CD4-positive, CD25-positive, alpha-beta regulatory T cell (primary cell): ENCODE results near the gene CTPS2. TPM values are rescaled to one million over a fixed set of nuclear protein-coding genes. Genes with fewer than 3 reads are reported as not detected.
A peak's percentile ranks its signal among the peaks of the same experiment; 100 is the strongest.

Experiments
- ATAC-seq, 2 donors: fragments of 150-1000 bp; cut with Tn5 transposase; one replicate each; pipeline ENCODE4 v1.10.0; 2021; ENCODE audit warnings: low read depth in 2 of 2, moderate number of reproducible peaks in 2 of 2, moderate library complexity in 1 of 2
- DNase-seq, 3 donors: peaks; one replicate each; pipeline versions ENCODE4 v3.0.0 to v3.0.0-alpha.2; 2012 to 2022; ENCODE audit warnings: mixed read lengths in 1 of 3
- H3K27ac ChIP-seq: one replicate; pipeline ENCODE4 v1.7.0; 2013; ENCODE audit warnings: mild to moderate bottlenecking, low read length; ENCODE audit not compliant: insufficient read depth, poor library complexity, severe bottlenecking
- H3K27me3 ChIP-seq: one replicate; pipeline ENCODE4 v1.7.0; 2013; ENCODE audit warnings: low read length; ENCODE audit not compliant: control insufficient read depth, insufficient read depth
- H3K36me3 ChIP-seq: one replicate; pipeline ENCODE4 v1.7.0; 2013; ENCODE audit warnings: mild to moderate bottlenecking, low read length, moderate library complexity; ENCODE audit not compliant: control insufficient read depth, insufficient read depth
- H3K4me1 ChIP-seq: 2 replicates; pipeline ENCODE4 v1.7.0; 2013; ENCODE audit warnings: mild to moderate bottlenecking, low read length; ENCODE audit not compliant: insufficient read depth, control insufficient read depth, poor library complexity, severe bottlenecking
- H3K4me3 ChIP-seq: one replicate; pipeline ENCODE4 v1.7.0; 2013; ENCODE audit warnings: low read depth, mild to moderate bottlenecking, low read length, moderate library complexity
- H3K9me3 ChIP-seq, 2 experiments: 1 replicate in 1 of 2; 2 replicates in 1 of 2; pipeline ENCODE4 v1.7.0; 2013; ENCODE audit warnings: low read length in 2 of 2, mild to moderate bottlenecking in 1 of 2, moderate library complexity in 1 of 2; ENCODE audit not compliant: control insufficient read depth in 2 of 2
- H3K27ac Mint-ChIP-seq, 3 donors: one replicate each; pipeline ENCODE4 v1.8.0; 2020 to 2022; ENCODE audit warnings: mild to moderate bottlenecking in 3 of 3, mixed read lengths in 3 of 3, moderate library complexity in 2 of 3
- H3K27me3 Mint-ChIP-seq: one replicate; pipeline ENCODE4 v1.8.0; 2022; ENCODE audit warnings: mild to moderate bottlenecking, mixed read lengths
- H3K36me3 Mint-ChIP-seq: one replicate; pipeline ENCODE4 v1.8.0; 2020; ENCODE audit warnings: mixed read lengths
- H3K4me1 Mint-ChIP-seq, 4 donors: one replicate each; pipeline ENCODE4 v1.8.0; 2020 to 2022; ENCODE audit warnings: mixed read lengths in 4 of 4, mild to moderate bottlenecking in 1 of 4
- H3K4me3 Mint-ChIP-seq, 4 donors: one replicate each; pipeline ENCODE4 v1.8.0; 2020 to 2022; ENCODE audit warnings: mild to moderate bottlenecking in 4 of 4, mixed read lengths in 4 of 4, moderate library complexity in 3 of 4
- H3K9me3 Mint-ChIP-seq, 7 donors: one replicate each; pipeline ENCODE4 v1.8.0; 2020 to 2022; ENCODE audit warnings: mixed read lengths in 7 of 7, mild to moderate bottlenecking in 3 of 7, moderate library complexity in 2 of 7
- polyA plus RNA-seq, 4 donors: library from polyadenylated mRNA; unstranded; fragments of 300-500 nt; fragmentation: Illumina TruSeq; gene quantifications; one replicate each; pipeline ENCODE4 v1.2.3, GENCODE V29; 2021
- total RNA-seq: library from RNA; stranded (reverse); gene quantifications from one replicate; pipeline ENCODE4 v1.2.3, GENCODE V29; 2022

Gene CTPS2
- total and polyA plus RNA-seq, 5 donors from 2014 or later: 3.7 to 4.8 (median 4.5) TPM

GRCh38 chrX:16593801-16594200, 118.7 kb downstream of the CTPS2 start:
- DNase-seq (no peak), ATAC-seq (no peak)
- no peaks in the 10 kb centered on the region for H3K36me3 Mint-ChIP-seq
- peak overlapping the region in 1 of 3 donors; percentile 84 for H3K27ac Mint-ChIP-seq
- peaks cover 0 to 15% (median 4%) of the 10 kb centered on the region in 4 donors for H3K4me1 Mint-ChIP-seq
- H3K36me3 ChIP-seq: no peaks in the 10 kb centered on the region
- H3K4me3 Mint-ChIP-seq: peak overlapping the region in 1 of 4 donors; percentile 6
- H3K27me3 ChIP-seq: no peaks in the 10 kb centered on the region
- no peak overlapping the region for H3K27ac ChIP-seq
- no peaks in the 10 kb centered on the region for H3K4me1 ChIP-seq
- no peaks in the 10 kb centered on the region for H3K27me3 Mint-ChIP-seq
- H3K4me3 ChIP-seq: peak overlapping the region; percentile 13
- H3K9me3 ChIP-seq: no peaks in the 10 kb centered on the region
- H3K9me3 Mint-ChIP-seq: no peaks in the 10 kb centered on the region

- Histone ChIP-seq H3K4me1 (no peaks in the 10 kb centered on the region), H3K9me3 (no peaks in the 10 kb centered on the region), H3K27ac (no peak overlapping the region), H3K36me3 (no peaks in the 10 kb centered on the region), H3K4me3 (no peak overlapping the region), H3K27me3 (no peaks in the 10 kb centered on the region)
- H3K27me3 Mint-ChIP-seq: no peaks in the 10 kb centered on the region
- no peak for DNase-seq
- peaks cover 3% of the 10 kb centered on the region for H3K36me3 Mint-ChIP-seq
- H3K4me3 Mint-ChIP-seq: no peak overlapping the region
- no peak for ATAC-seq
- H3K9me3 Mint-ChIP-seq: no peaks in the 10 kb centered on the region
- H3K27ac Mint-ChIP-seq: no peak overlapping the region
- H3K4me1 Mint-ChIP-seq: peaks cover 0 to 15% (median 4%) of the 10 kb centered on the region in 4 donors
Measured at GRCh38 chrX:16592194-16592770, 120.2 kb downstream of the CTPS2 start.

- ATAC-seq (no peak), DNase-seq (no peak)
- H3K27me3 ChIP-seq: no peaks in the 10 kb centered on the region
- H3K9me3 ChIP-seq: no peaks in the 10 kb centered on the region
- H3K4me1 ChIP-seq: no peaks in the 10 kb centered on the region
- Mint-ChIP-seq H3K4me3 (no peak overlapping the region), H3K9me3 (peaks cover 0 to 4% (median 0%) of the 10 kb centered on the region in 7 donors), H3K4me1 (peaks cover 0 to 15% (median 4%) of the 10 kb centered on the region in 4 donors), H3K36me3 (peaks cover 3% of the 10 kb centered on the region), H3K27me3 (no peaks in the 10 kb centered on the region), H3K27ac (no peak overlapping the region)
- no peak overlapping the region for H3K4me3 ChIP-seq
- H3K36me3 ChIP-seq: no peaks in the 10 kb centered on the region
- H3K27ac ChIP-seq: no peak overlapping the region
Measured at GRCh38 chrX:16589826-16590225, 122.6 kb downstream of the CTPS2 start.

- H3K27me3 ChIP-seq: no peaks in the 10 kb centered on the region
- H3K36me3 Mint-ChIP-seq: peaks cover 3% of the 10 kb centered on the region
- no peaks in the 10 kb centered on the region for H3K9me3 ChIP-seq
- H3K27ac Mint-ChIP-seq: no peak overlapping the region
- no peak overlapping the region for H3K4me3 Mint-ChIP-seq
- no peak for DNase-seq
- H3K9me3 Mint-ChIP-seq: peaks cover 0 to 4% (median 0%) of the 10 kb centered on the region in 7 donors
- H3K4me3 ChIP-seq: no peak overlapping the region
- no peaks in the 10 kb centered on the region for H3K27me3 Mint-ChIP-seq
- ATAC-seq: no peak
- no peaks in the 10 kb centered on the region for H3K36me3 ChIP-seq
- H3K27ac ChIP-seq: no peak overlapping the region
- H3K4me1 ChIP-seq: no peaks in the 10 kb centered on the region
- peaks cover 0 to 10% (median 3%) of the 10 kb centered on the region in 4 donors for H3K4me1 Mint-ChIP-seq
Measured at GRCh38 chrX:16589211-16589610, 123.3 kb downstream of the CTPS2 start.

GRCh38 chrX:16588266-16588665, 124.2 kb downstream of the CTPS2 start:
- peaks cover 3% of the 10 kb centered on the region for H3K36me3 Mint-ChIP-seq
- Histone ChIP-seq H3K27ac (no peak overlapping the region), H3K36me3 (no peaks in the 10 kb centered on the region), H3K4me1 (no peaks in the 10 kb centered on the region), H3K9me3 (no peaks in the 10 kb centered on the region), H3K4me3 (no peak overlapping the region), H3K27me3 (no peaks in the 10 kb centered on the region)
- H3K27ac Mint-ChIP-seq: no peak overlapping the region
- peaks cover 0 to 4% (median 2%) of the 10 kb centered on the region in 4 donors for H3K4me1 Mint-ChIP-seq
- no peaks in the 10 kb centered on the region for H3K27me3 Mint-ChIP-seq
- peaks cover 0 to 4% (median 0%) of the 10 kb centered on the region in 7 donors for H3K9me3 Mint-ChIP-seq
- ATAC-seq (no peak), DNase-seq (no peak)
- H3K4me3 Mint-ChIP-seq: no peak overlapping the region

GRCh38 chrX:16587836-16588235, 124.6 kb downstream of the CTPS2 start:
- DNase-seq (no peak), ATAC-seq (no peak)
- Mint-ChIP-seq H3K36me3 (peaks cover 3% of the 10 kb centered on the region), H3K27ac (no peak overlapping the region), H3K27me3 (no peaks in the 10 kb centered on the region), H3K9me3 (peaks cover 0 to 6% (median 0%) of the 10 kb centered on the region in 7 donors), H3K4me1 (peaks cover 0 to 5% (median 2%) of the 10 kb centered on the region in 4 donors), H3K4me3 (no peak overlapping the region)
- Histone ChIP-seq H3K36me3 (no peaks in the 10 kb centered on the region), H3K27ac (no peak overlapping the region), H3K4me3 (no peak overlapping the region), H3K27me3 (no peaks in the 10 kb centered on the region), H3K9me3 (no peaks in the 10 kb centered on the region), H3K4me1 (no peaks in the 10 kb centered on the region)

- Histone ChIP-seq H3K27ac (no peak overlapping the region), H3K9me3 (no peaks in the 10 kb centered on the region), H3K36me3 (no peaks in the 10 kb centered on the region), H3K4me1 (no peaks in the 10 kb centered on the region), H3K27me3 (no peaks in the 10 kb centered on the region), H3K4me3 (no peak overlapping the region)
- no peak for DNase-seq
- Mint-ChIP-seq H3K27ac (no peak overlapping the region), H3K4me3 (no peak overlapping the region), H3K36me3 (peaks cover 3% of the 10 kb centered on the region), H3K4me1 (peaks cover 0 to 5% (median 0%) of the 10 kb centered on the region in 4 donors), H3K9me3 (peaks cover 0 to 9% (median 0%) of the 10 kb centered on the region in 7 donors), H3K27me3 (no peaks in the 10 kb centered on the region)
- ATAC-seq: no peak
Measured at GRCh38 chrX:16586377-16587112, 125.9 kb downstream of the CTPS2 start.
